GM18907 (cell line): ENCODE data around the gene BAZ2A.

Experiments used
- ATAC-seq: cut with Tn5 transposase; IDR thresholded peaks from one replicate; pipeline ENCODE4 v1.9.1; 2021; ENCODE audit warnings: mild to moderate bottlenecking, moderate library complexity; ENCODE audit not compliant: unreplicated experiment

The BAZ2A gene

DNA sequence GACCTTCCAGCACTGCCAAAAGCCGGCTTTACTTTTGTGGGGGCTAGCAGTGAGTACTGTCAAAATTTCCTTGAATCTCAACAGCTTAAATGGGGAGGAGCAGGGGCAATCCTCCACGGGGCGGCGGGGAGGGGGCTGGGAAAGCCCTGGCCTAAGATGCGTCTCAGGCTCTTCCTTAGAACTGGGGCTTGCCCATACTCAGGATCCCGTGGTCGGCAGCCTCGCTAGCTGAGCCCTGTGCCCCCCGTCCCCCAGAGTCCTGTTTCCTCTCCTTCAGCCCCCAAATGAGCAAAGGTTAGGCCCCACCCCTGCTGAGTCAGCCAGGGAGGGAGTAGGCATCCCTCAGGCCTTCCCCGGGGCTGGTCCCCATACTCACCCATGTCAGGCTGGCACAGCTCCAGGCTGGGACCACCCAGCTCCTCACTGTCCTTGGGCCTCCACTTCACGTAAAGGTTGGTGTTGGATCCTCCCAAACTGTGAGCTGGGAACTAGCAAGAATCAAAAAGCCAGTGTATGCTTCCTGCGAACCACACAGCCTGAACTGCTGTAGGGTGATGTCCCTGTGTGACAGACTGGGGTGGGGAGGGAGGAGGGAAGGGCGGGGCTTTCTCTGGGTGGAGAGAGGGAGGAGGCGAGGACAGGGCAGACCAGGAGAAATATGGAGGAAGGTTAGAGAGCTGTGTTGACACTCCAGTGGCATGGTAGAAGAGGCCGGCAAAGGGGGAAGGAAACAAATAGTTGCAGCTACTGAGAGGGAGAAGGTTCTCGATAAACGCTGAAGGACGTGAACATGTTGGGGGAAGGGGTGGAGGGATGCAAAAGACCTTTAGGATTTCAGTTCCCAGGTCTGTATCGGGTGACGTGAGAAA is 5.9 kb upstream of the BAZ2A start:
- ATAC-seq: peak; percentile 48

DNA sequence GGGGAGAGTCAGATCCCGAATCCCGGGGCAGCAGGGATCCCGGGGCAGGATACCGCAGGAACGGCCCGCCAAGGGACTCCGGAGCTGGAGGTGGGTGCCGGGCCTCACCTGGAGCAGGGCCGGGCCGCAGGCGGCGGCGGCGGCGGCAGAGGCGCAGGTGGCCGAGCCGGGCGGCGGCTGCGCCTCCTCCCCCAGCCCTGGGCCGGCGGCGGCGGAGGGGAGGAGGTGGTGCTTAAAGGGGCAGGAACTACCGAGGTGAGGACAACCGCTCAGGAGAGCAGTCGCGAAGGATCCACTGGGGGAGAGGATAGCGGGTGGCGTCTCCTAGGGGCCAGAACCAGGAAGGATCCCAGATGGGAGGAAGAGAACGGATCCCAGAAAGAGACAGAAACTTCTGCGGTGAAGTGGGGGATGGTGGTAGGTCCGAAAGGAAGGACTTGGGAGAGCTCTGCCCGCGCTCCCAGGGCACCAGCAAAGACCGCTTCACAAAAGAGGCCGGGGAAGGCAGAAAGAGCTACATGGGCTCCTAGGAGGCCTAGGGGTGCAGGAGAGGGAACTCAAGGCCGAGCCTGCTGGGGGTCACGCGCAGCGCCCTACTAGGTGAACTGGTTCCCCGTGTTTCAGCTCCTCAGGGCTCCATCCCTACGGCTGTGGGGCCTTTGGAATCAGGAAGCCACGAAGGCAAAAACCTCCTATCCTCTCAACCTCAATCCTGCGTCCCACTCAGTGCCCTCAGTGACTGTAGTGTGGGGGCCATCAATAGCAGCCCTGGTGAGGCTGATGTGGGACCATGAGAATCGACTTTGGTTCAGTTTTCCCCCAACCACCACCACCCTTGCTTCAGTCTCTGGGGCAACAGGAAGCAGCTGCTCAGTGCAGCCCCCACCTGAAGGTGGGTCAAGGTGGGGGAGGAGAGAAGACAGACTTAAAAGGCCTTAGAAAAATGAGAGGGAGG is 5.0 kb upstream of the BAZ2A start:
- ATAC-seq: peak; percentile 26

DNA sequence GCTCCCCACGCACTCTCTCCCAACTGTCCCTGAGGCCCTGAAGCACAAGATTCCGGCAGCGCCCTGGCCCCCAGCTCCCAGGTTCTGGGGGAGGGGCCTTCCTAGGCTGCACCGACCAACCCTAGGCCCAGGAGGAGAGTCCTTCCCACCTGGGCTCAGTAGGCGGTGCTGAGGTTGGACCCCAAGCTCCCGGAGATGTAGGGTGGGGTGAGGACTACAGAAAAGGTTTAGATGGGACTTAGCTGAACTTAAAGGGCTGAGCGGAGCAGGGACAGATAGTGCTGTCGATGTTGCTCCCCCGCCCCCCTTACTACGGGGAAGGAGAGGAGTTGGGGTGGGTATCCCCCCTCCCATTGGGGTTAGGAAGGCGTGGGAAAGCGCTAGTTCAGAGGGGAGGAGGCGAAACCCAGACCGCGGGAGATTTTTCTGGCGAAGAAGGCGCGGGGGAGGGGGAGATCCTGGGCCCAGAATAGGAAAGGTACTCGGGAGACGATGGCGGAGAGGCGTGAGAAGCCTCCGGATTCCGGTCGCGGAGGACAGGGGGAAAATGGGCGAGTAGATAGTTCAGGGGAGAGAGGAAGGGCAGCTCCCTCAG is 4.2 kb upstream of the BAZ2A start:
- no peak for ATAC-seq

DNA sequence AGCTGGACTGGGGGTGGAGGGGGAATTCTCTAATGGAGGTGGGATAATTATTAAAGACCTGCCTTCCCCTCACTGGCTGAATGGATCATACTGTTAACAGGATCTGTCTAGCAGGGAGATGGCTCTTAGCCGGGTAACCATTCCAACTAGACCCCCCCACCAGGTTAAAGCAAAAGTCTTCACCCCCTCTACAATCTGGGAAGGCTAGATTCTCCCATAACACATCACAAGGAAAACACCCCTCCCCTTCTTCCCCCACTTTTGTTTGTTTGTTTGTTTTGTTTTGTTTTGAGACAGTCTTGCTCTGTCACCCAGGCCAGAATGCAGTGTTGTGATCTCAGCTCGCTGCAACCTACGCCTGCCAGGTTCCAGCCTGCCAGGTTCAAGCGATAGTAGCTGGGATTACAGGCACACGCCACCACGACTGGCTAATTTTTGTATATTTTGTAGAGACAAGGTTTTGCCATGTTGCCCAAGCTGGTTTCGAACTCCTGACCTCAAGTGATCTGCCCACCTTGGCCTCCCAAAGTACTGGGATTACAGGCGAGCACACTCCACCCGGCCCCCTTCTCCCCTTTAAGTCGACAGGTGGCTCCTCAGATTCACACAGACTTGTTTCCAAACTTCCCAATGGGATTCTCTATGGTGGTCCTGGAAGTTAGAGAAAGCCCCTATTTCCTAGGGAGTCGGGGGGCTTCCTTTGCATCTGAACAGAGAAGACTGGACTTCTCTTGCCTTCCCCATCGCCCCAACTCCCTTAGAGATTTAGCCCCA is 3.5 kb upstream of the BAZ2A start:
- ATAC-seq: no peak

DNA sequence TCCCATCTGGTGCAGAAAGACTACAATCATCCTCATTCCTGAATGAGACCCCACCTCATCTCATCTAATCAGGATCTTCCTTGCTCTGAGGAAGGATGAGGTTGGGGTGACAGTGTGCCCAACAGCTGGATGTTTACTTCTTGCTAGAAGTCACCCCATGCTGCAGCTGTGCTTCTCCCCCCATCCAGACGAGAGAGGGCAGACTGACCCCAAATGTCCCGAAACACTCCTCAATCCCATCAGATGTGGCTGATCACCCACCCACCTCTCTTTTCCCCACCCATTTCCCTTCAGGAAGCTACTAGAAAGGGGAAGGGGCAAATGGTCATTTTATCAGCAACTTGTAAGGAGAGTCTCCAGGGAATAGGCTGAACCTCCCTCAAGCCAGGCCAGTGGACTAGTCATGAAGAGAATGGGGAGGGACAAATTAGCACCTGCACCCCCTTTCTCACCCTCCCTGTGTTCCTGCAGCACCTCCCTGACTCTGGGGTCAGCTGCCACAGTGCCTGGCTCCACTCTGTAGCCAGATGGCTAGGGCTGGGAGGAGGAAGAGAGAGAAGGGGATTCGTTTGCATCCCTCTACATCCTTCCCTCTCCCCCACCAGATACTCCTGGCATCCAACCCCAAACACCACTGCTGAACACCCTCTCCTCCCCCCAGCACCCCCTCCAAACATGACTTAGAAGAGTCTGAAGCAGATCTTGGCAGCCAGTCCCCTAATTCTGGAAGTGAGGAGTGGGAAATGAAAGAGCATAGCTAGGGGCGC is 2.8 kb upstream of the BAZ2A start:
- ATAC-seq: no peak

DNA sequence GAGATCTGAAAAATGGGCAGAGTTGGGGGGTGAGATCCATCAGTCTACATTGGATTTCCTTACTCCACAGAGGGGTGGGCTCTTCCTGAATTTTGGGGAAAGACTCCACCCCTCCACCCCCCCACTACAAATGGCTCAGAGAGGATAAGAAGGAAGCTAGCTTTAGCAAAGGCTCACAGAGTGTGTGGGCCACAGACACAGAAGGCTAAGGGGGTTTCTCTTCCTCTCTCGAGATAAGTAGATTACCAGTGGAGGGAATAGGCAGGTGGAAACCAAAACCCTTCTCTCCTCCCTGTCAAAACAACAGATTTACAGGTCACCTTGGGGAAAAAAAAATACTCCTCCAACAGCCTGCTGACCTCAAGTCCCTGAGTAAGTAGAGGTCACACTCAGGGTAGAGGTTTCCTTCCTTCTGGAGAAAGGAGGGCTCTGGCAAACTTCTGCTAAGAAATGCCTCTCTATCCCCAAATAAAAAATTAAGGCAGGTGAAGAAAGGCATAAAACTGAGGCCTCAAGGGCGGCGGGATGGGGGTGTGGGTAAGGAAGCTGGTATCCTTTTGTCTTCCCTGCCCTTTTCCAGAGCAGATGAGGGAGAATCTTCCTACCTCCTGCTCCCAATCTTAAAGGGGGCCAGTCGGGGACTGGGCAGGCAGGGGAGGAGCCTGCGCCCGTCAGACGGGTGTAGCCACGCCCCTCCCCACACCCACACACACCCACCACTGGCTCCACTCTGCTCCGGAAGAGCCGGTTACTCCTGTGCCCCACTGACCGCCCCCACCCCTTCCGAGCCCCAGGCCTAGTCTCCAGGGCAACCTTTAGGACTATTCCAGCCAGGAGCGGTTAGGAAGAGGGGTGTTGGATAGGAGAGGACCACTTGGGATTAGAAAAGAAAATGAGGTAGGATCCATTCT is 1.9 kb upstream of the BAZ2A start:
- ATAC-seq: peak; percentile 16

DNA sequence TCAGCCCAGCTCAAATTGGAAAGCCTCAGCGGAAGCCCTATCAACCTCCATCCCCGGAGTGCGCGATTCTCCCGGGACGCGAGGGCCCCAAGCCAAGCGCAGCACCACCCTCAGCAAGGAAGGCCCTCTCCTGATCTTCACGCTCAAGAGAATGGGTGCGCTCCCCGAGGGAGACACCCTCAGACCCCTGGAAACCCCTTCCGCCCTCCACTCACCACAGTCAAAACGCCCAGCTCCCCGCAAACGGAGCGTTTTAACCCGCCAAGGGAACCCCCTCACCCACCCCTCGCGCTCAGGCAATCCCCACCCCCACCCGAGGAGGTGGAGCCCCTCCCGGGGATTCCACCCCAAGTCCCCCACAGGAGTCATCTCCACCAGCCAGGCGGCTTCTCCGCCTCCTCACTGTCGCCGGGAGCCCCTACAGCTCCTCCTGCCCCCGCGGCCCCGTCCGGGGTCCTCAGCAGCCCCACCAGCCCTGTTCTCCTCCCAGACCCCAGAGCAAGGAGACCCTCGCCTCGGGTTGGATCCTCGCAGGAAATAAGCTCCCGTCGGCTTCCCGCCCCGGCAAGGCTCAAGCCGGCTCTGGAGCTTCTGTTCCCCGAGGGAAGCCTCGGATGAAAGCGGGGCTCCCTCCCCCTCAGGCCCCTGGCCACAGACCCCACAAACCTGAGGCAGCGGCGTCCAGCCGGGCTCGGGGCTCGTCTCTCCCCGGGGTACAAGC is 507 bp downstream of the BAZ2A start:
- ATAC-seq: peak; percentile 11

DNA sequence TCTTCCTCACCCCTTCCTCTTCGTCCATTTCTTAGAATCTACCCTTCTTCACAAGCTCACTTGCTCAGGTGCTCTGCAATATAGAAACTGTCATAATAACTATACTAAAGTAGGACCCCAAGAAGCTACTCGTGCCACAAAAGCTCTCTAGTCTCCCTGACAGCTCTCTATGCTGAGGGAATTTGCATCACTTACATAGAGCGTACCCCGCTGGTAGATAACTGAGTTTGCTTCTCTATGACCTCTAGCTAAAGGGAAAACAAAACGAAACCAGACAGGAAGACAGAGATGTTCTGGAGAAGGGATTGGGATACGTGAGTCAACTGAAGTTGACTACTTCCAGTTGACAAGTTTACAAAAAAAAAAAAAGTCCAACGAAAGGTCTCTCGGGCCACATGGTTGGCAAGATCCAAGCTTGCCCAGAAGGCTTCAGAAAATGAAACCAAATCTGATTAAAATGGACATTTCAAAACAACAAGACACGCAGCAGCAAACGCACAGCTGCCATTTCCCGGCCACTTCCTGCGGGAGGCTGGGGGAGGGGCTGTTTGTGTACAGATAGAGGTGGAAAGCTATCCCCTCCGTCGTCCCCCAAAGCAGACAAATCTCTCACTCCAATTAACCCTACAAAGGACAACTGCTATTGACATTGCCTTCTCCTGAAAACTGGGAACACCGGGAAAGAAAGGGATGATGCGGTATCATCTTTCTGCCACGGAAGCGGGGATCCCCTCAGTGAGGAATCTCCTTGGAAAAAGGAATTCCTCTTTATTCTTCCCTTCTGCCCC is 1.3 kb downstream of the BAZ2A start:
- ATAC-seq: peak; percentile 32

DNA sequence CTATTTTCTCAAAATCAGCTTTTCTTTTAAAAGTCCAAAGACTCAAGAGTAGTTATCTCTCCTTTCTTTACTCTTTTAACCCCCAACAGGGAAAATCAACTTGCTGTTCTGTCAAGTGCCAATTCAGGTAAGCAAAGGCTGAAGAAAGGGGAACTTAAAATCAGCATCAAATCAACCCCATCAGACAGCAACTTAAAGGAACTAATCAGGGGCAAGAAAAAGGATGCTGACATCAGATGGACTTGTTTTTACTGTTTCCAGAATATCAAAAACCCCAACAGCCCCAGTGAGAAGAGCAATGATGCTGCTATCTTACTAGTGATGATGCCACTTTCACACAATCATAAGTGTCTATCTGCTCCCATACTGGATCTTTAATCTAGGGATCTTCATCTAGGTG is 3.4 kb downstream of the BAZ2A start:
- no peak for ATAC-seq

DNA sequence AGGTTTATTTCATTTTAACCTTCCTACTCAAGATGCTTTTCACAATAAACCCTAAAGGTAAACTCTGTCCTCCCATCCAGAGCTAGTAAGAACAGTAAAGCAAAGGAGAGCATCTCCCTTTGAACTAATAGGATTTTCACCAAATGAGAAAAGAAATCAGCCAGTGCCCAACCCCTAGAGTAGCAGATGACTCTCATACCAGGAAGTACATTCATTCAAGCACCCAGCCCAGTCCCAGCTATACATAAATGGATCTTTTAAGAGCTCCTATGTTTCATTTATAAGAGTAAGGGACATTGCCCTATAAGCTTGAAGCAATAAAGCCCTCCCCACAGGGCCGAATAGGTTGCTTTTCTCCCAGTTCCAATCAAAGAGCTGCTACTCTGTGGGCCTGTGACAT is 7.6 kb downstream of the BAZ2A start:
- ATAC-seq: no peak

DNA sequence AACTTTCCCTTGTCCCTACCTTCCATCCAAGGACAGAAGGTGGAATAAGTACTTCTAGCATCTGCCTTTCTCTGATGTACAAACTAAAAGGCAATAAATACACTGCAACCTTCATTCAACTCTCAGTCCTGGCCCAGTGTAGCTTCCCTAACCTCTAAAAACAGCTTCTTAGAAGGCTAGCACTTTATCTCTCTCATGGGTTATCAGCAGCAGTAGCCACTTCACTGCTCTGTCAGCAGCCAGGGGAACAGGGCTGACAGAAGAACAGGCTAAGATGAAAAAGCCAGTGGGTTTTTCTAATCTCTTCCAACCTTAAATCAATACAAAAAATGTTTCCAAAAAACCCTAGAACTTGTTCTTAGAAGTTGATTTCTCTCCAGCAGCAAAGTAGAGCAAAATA is 13.2 kb downstream of the BAZ2A start:
- ATAC-seq: no peak

DNA sequence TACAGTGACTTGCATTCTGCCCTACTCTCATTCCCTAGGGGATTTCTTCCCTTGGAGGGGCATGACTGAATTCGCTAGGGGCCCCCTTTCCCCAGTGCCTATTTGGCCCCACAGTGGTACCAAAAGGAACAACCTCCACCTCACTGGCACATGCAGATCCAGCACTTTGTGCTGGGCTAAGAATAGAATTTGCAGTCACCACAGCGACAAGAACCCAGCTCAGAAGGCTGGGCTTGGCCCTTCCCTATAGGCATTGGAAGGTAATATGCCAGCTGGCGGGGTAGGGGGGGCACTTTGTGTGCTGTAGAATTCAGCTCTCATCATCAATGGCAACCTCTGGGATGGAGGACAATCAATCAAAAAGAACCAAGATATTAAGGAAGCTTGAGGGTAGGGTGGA is 13.9 kb downstream of the BAZ2A start:
- ATAC-seq: no peak

DNA sequence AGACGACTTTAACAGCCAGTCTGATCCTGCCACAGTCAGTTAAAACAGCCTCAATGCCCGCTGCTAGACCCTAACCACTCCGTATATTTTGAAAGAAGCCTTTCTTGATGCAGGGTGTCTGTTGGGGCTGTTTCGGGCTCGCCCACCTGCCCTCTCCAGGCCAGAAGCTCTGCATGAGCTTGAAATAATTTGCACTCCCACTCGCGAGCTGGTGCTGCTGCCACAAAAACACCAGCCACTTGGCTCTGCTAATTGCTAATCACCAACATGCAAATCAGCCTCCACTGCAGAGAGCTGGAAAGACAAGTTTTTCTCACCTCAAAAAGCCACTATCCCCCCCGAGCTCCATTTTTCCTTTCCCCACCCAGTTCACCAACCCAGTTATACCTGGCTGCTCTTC is 15.5 kb downstream of the BAZ2A start:
- no peak for ATAC-seq

DNA sequence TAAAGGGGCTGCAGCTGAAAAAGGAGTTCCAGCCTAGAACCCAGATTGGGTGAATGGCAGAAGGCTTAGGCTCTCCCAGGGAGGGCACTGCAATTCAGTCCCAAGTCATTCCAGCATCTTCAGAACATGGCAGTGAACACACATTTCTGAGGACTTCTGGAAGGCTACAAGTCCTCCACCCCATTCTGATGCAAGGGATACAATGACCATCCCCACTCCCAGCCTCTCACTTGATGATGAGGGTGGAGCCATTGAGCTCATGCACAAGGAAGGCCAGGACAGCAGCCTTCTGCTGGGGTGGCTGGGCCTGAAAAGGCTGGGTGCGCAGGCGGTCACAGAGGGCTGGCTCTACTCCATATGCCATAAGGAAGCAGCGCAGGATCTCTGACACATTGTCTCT is 25.8 kb downstream of the BAZ2A start:
- no peak for ATAC-seq

DNA sequence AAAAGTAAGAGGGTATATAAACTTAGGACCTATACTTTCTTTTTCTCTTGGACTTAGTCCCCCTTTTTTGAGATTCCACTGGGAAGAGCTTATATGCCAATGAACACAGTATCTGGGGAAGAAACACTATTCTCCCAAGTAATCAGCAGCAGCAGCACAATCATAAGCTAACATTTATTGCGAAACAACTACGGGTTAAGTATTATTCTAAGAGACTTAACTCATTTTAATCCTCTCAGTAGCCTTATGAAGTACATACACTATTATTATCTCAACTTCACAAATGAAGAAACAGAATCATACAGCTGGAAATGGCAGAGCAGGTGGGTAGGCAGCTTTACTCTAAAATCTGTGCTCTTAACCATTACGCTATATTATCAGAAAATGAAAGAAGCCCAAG is 27.9 kb downstream of the BAZ2A start:
- no peak for ATAC-seq

DNA sequence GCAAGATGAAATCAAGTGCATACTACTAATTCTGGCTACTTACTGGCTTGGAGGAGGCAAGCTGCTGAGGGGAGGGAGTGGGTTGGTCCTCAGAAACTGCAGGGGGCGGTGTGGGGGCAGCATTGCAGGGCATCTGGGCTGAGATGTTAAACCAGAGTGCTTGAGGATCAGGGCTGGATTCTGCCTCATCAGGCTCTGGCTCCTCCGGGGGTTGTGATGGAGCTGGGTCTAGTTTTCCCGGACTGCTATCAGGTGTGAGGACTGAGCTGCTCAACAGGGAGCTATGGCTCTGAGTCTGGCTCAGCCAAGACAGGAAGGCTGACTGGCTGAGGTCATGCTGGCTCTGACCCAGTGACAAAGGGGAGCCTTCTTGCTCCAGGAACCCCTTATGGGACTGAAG is 28.6 kb downstream of the BAZ2A start:
- no peak for ATAC-seq

DNA sequence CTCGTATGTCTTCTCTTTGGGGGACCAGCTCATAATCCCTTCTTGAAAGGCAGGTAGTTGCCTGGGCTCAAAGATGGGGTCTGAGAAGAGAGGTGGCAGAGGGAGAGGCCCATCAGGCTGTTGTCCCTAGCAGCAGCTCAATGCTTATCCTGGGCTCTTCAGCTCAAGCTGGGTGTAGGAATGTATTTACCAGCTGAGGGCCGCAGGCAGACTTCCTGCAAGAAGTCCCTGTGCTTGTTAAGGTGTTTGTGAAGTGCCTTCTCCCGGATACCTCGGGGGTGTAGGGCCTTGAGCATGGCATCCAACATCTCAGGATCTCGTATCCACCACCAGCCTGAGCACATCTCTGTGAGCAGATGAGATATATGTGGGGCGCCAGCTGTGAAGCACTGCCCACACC is 29.4 kb downstream of the BAZ2A start:
- ATAC-seq: no peak

DNA sequence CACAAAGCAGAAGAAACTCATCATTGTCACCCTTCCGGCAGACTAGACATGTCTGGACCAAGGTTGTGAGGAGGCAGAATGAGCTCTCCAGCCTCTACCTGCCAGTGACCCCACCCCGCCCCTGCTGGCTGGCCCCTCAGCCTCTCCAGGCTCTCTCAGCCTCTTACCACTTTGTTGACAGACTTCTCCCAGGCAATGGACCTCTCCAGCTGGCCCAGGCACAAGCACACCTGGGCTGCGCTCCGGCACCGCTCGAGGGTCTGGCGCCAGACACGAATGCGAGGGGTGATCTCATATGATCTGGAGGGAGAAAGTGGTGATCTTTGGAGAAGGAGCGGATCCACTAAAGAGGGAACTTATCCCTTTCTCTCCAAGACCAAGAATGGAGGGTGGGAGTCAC is 30.3 kb downstream of the BAZ2A start:
- no peak for ATAC-seq
